ENCODE measurements around the gene ZC3H12D.
A peak's percentile ranks its signal among the peaks of the same experiment; 100 is the strongest.
"Not testable (repeated sequence)": the region's sequence is repeated elsewhere in the genome, so short reads cannot be mapped to it uniquely, and the experiment has no call there.

Gene ZC3H12D

DNA sequence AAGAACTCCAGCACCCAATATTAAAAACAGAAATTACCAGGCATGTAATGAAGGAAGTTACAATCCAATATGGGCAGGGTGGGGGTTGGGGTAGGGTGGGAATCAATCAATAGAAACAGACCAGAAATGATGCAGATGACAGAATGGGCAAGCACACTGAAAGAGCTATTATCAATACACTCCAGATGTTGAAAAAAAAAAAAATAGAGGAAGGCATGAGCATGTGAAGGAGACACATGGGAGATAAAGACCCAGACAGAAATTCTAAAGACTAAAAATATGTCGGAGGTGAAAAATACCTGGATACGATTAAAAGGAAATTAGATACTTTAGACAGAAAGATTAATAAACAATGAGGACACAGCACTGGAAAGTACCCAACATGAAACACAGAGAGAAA is 19.1 kb upstream of the ZC3H12D start:
- TF ChIP-seq, protein P1, sequence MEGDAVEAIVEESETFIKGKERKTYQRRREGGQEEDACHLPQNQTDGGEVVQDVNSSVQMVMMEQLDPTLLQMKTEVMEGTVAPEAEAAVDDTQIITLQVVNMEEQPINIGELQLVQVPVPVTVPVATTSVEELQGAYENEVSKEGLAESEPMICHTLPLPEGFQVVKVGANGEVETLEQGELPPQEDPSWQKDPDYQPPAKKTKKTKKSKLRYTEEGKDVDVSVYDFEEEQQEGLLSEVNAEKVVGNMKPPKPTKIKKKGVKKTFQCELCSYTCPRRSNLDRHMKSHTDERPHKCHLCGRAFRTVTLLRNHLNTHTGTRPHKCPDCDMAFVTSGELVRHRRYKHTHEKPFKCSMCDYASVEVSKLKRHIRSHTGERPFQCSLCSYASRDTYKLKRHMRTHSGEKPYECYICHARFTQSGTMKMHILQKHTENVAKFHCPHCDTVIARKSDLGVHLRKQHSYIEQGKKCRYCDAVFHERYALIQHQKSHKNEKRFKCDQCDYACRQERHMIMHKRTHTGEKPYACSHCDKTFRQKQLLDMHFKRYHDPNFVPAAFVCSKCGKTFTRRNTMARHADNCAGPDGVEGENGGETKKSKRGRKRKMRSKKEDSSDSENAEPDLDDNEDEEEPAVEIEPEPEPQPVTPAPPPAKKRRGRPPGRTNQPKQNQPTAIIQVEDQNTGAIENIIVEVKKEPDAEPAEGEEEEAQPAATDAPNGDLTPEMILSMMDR (IDR thresholded peaks at IDR 0.05; ENCODE audit: extremely low read depth, insufficient read depth, missing control alignments), result no peak
- in situ Hi-C loops (cut with MboI; ENCODE audit: low pct_unique_long_range_greater_than_20kb, low sequenced_read_pairs, unreplicated experiment), result no loop called here

DNA sequence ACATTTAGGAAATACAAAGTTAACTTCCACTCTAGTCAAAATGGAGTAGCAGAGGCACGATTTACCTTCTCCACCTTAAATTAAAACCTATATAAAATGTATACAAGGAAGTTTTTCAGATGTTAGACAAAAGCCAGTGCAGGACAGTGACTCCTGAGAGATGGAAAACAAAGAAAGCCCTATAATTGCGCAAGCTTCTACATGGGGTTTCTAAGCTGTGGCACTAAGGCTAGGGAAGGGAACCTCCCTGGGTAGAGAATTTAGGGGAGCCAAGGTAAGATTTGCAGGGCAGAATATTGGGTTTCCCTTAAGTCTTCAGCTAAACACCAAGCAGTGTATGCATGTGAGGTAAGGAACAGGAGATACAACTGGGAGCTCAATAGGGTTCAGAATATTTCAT is 18.5 kb upstream of the ZC3H12D start:
- DNase-seq (ENCODE audit: low spot score), result no peak
- TF ChIP-seq, protein P1 (IDR thresholded peaks at IDR 0.05; ENCODE audit: extremely low read depth, insufficient read depth, missing control alignments), result no peak
- in situ Hi-C loops (cut with MboI; ENCODE audit: low pct_unique_long_range_greater_than_20kb, low sequenced_read_pairs, unreplicated experiment), result no loop called here

More for the DNA sequence above, 19.1 kb upstream of the ZC3H12D start:
- DNase-seq (ENCODE audit: low spot score), result no peak

DNA sequence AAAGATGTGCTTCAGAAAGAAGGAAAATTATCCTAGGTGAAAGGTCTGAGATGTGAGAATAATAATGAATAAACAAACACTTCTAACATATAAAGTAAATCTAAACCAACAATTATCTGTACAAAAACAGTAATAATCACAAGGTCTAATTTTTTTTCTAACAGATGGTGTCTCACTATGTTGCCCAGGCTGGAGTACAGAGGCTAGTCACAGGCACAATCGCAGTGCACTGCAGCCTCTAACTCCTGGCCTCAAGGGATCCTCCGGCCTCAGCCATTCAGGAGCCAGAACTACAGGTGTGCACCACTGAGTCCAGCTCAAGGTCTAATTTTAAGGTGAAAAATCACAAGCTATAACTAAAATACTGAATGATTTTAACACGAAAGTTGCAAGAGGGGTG is 17.0 kb upstream of the ZC3H12D start:
- DNase-seq (ENCODE audit: low spot score), result no peak
- TF ChIP-seq, protein P1 (IDR thresholded peaks at IDR 0.05; ENCODE audit: extremely low read depth, insufficient read depth, missing control alignments), result no peak
- in situ Hi-C loops (cut with MboI; ENCODE audit: low pct_unique_long_range_greater_than_20kb, low sequenced_read_pairs, unreplicated experiment), result no loop called here

DNA sequence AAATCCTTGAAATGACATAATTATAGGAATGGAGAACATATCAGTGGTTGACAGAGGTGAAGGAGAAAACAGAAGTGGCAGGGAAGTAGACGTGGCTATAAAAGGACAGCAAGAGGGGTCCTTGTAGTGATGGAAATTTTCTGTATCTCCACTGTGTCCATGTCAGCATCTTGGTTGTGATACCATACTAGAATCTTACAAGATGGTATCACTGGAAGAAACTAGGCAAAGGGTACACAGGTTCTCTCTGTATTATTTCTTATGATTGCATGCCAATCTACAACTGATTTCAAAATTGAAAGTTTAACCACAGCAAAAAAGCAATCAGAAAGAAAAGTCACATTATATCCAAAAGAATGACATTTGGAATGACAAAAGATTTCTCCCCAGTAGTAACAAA is 16.4 kb upstream of the ZC3H12D start:
- no peak for DNase-seq (ENCODE audit: low spot score)
- in situ Hi-C loops (cut with MboI; ENCODE audit: low pct_unique_long_range_greater_than_20kb, low sequenced_read_pairs, unreplicated experiment), result no loop called here
- TF ChIP-seq, protein P1 (IDR thresholded peaks at IDR 0.05; ENCODE audit: extremely low read depth, insufficient read depth, missing control alignments), result no peak

DNA sequence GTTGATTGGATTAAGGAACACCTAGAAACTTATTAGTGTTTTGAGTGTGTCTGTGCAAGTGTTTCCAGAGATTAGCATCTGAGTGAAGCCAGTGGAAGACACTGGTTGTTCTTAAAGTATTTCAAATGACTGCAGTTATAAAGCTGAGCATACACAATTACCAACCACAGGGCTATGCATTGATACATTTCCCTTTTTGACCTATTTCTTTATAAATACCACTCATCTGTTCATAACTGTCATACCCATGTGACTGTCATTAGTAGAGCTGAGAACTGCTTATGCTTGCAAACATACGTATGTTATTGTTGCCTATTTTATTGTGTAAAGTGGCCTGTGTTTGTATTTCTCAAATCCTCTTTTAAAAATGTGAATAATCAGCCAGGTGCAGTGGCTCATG is 15.3 kb upstream of the ZC3H12D start:
- in situ Hi-C loops (cut with MboI; ENCODE audit: low pct_unique_long_range_greater_than_20kb, low sequenced_read_pairs, unreplicated experiment), result no loop called here
- TF ChIP-seq, protein P1 (IDR thresholded peaks at IDR 0.05; ENCODE audit: extremely low read depth, insufficient read depth, missing control alignments), result no peak
- DNase-seq (ENCODE audit: low spot score), result no peak

DNA sequence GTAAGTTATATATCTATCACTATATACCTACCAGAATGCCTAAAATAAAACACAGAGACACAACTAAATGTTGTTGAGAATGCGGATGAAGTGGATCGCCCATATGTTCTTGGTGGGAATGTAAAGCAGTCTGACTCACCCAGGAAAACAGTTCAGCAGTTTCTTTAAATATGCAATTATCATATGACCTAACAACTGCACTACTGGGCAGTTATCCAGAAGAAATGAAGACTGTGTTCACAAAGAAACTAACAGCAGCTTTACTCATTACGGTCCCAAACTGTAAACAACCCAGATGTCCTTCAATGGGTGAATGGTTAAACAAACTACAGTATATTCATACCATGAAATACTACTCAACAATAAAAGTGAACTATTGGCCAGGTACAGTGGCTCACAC is 14.3 kb upstream of the ZC3H12D start:
- in situ Hi-C loops (cut with MboI; ENCODE audit: low pct_unique_long_range_greater_than_20kb, low sequenced_read_pairs, unreplicated experiment), result no loop called here
- TF ChIP-seq, protein P1 (IDR thresholded peaks at IDR 0.05; ENCODE audit: extremely low read depth, insufficient read depth, missing control alignments), result no peak
- DNase-seq (ENCODE audit: low spot score), result no peak

DNA sequence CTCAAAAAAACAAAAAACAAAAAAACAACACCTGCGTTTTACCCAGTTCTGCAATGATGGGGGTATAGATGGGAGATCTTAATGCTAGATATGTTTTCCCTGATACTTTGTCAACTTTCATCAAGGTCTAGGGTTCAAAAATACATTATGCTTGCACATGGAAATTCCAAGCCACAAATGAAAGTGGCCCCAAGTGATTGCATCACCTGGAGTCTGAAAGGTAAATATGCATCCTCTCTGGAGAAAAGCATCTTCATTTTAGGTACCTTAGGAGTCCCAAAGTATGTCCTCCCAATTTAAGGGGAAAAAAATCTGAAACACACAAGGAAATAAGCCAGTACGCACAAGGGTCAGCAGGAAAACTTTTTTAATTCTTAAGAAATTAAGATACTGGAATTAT is 12.6 kb upstream of the ZC3H12D start:
- TF ChIP-seq, protein P1 (IDR thresholded peaks at IDR 0.05; ENCODE audit: extremely low read depth, insufficient read depth, missing control alignments), result no peak
- no peak for DNase-seq (ENCODE audit: low spot score)
- in situ Hi-C loops (cut with MboI; ENCODE audit: low pct_unique_long_range_greater_than_20kb, low sequenced_read_pairs, unreplicated experiment), result no loop called here

DNA sequence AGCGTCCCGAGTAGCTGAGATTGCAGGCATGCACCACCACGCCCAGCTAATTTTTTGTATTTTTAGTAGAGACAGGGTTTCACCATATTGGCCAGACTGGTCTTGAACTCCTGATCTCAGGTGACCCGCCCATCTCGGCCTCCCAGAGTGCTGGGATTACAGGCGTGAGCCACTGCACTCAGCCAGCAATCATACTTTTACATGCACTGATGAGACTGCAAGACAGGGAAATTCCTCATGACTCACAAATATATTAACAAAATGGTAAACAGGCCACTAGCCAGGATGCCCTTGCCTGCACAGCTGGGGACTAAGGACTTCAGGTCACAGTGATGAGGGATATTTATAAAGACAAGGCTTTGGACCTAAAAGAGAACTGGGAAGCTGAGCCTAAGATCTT is 11.8 kb upstream of the ZC3H12D start:
- in situ Hi-C loops (cut with MboI; ENCODE audit: low pct_unique_long_range_greater_than_20kb, low sequenced_read_pairs, unreplicated experiment); DNase-seq (ENCODE audit: low spot score): not testable (repeated sequence)

DNA sequence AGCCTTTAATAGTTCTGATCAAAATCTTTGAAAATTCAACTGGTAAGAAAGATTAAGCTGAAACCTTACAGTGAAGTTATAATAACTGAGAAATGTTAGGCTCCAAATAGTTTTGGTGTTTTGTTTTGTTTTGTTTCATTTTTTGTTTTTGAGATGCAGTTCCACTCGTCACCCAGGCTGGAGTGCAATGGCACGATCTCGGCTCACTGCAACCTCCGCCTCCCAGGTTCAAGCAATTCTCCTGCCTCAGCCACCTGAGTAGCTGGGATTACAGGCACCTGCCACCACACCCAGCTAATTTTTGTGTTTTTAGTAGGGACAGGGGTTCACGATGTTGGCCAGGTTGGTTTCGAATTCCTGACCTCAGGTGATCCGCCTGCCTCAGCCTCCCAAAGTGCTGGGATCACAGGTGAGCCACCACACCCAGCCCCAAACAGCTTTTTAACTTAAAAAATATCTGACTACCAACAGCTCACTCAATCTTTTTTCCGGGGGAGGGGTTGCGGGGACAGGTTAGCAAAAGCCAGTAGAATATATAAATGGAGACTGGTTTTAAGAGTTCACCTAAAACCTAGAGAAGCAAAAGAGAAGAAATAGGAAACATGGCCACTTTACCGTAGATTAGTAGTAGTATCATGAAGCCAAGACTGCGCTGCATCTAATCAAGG is 10.7 kb upstream of the ZC3H12D start:
- DNase-seq (ENCODE audit: low spot score); in situ Hi-C loops (cut with MboI; ENCODE audit: low pct_unique_long_range_greater_than_20kb, low sequenced_read_pairs, unreplicated experiment): not testable (repeated sequence)

DNA sequence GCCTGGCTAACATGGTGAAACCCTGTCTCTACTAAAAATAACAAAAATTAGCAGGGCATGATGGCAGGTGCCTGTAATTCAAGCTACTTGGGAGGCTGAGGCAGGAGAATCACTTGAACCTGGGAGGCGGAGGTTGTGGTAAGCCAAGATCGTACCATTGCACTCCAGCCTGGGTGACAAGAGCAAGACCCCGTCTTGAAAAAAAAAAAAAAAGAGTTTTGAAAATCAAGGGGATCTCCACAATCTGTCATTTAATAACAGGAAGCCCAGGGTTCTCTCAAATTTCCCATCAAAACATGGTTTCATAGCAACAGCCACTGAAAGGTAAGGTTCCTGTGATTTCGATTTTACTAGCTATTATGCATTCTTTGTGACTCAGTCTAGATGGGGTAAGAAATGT is 10.0 kb upstream of the ZC3H12D start:
- in situ Hi-C loops (cut with MboI; ENCODE audit: low pct_unique_long_range_greater_than_20kb, low sequenced_read_pairs, unreplicated experiment), result not testable (repeated sequence)

More for the DNA sequence above, 10.0 kb upstream of the ZC3H12D start:
- peak; percentile 75 for DNase-seq (ENCODE audit: low spot score)
